HepG2 (cell line): ENCODE data around the gene RAD51D. TPM values are rescaled to one million over a fixed set of nuclear protein-coding genes. Genes with fewer than 3 reads are reported as not detected.

Experiments used
- BHLHE40 ChIP-seq: IDR thresholded peaks from 2 replicates; pipeline ENCODE4 v1.6.1; 2011; ENCODE audit warnings: low read length, improper control_type of control experiment
- CEBPB ChIP-seq: IDR thresholded peaks from 2 replicates; pipeline ENCODE4 v1.6.1; 2011; ENCODE audit warnings: low read depth, low read length, improper control_type of control experiment, borderline replicate concordance
- EP300 ChIP-seq, 3 experiments: sonication (generic) in 1 of 3; formaldehyde crosslinking in 1 of 3; IDR thresholded peaks; 2 replicates each; pipeline versions ENCODE4 v1.5.1 to v1.6.1; 2011 to 2020; ENCODE audit warnings: low read depth in 2 of 3, low read length in 2 of 3, borderline replicate concordance in 1 of 3, improper control_type of control experiment in 1 of 3, mild to moderate bottlenecking in 1 of 3, missing genetic modification reagents in 1 of 3, moderate library complexity in 1 of 3
- GATAD2A ChIP-seq: IDR thresholded peaks from 2 replicates; pipeline ENCODE4 v1.6.1; 2016
- HMG20A ChIP-seq: IDR thresholded peaks from 2 replicates; pipeline ENCODE4 v1.6.1; 2016; ENCODE audit warnings: borderline replicate concordance
- NR2F1 ChIP-seq, 2 experiments: fragments of 450-650 bp in 1 of 2; formaldehyde crosslinking in 1 of 2; IDR thresholded peaks; 2 replicates each; pipeline versions ENCODE4 v1.5.0 to v1.6.1; 2016 to 2020; ENCODE audit warnings: mild to moderate bottlenecking in 1 of 2, missing compliant biosample characterization in 1 of 2, missing genetic modification reagents in 1 of 2, moderate library complexity in 1 of 2
- NR2F6 ChIP-seq, 2 experiments: IDR thresholded peaks; 2 replicates each; pipeline ENCODE4 v1.6.1; 2016; ENCODE audit warnings: antibody characterized with exemption in 1 of 2, mild to moderate bottlenecking in 1 of 2
- RXRA ChIP-seq: sonication (generic); formaldehyde crosslinking; IDR thresholded peaks from 2 replicates; pipeline ENCODE4 v1.5.1; 2020; ENCODE audit warnings: missing genetic modification reagents
- SMARCC2 ChIP-seq: fragments of 450-650 bp; IDR thresholded peaks from 2 replicates; pipeline ENCODE4 v1.6.1; 2017; ENCODE audit warnings: antibody characterized with exemption, mild to moderate bottlenecking
- SOX5 ChIP-seq: IDR thresholded peaks from 2 replicates; pipeline ENCODE4 v1.6.1; 2016; ENCODE audit warnings: borderline replicate concordance
- ZBTB38 ChIP-seq: sonication (generic); formaldehyde crosslinking; IDR thresholded peaks from 2 replicates; pipeline ENCODE4 v1.5.1; 2020; ENCODE audit warnings: mild to moderate bottlenecking, missing genetic modification reagents
- ZKSCAN5 ChIP-seq: sonication (generic); formaldehyde crosslinking; IDR thresholded peaks from 2 replicates; pipeline ENCODE4 v1.5.1; 2020; ENCODE audit warnings: mild to moderate bottlenecking, missing genetic modification reagents
- ZNF501 ChIP-seq: sonication (generic); formaldehyde crosslinking; IDR thresholded peaks from 2 replicates; pipeline ENCODE4 v1.5.1; 2020; ENCODE audit warnings: mild to moderate bottlenecking, moderate library complexity, missing genetic modification reagents
- ZSCAN9 ChIP-seq: IDR thresholded peaks from 2 replicates; pipeline ENCODE4 v1.6.1; 2016; ENCODE audit warnings: borderline replicate concordance
- polyA plus RNA-seq, 8 experiments: library from polyadenylated mRNA; depleted of rRNA in 3 of 8; stranded (reverse) in 7 of 8; unstranded in 1 of 8; fragments of >200 nt; fragmentation: Illumina TruSeq in 4 of 8; extraction: Trizol in 4 of 8; gene quantifications; 2 replicates each; pipeline versions ENCODE4 v1.2.1 to v1.2.3, GENCODE V29; 2011 to 2016; ENCODE audit warnings: low read depth in 4 of 8, missing spikeins in 1 of 8, mixed read lengths in 1 of 8; ENCODE audit not compliant: insufficient read depth in 1 of 8
- total RNA-seq, 5 experiments: library from RNA; depleted of rRNA; stranded (reverse); fragments of >200 nt; fragmentation: Illumina TruSeq; extraction: Trizol; gene quantifications; 2 replicates each; pipeline ENCODE4 v1.2.3, GENCODE V29; 2016; ENCODE audit warnings: low read depth in 1 of 5
- TF ChIP-seq, protein P1 (sequence below): sonication (generic); formaldehyde crosslinking; IDR thresholded peaks from 2 replicates; pipeline ENCODE4 v1.8.0; 2022; ENCODE audit warnings: missing genetic modification reagents, mild to moderate bottlenecking, moderate library complexity, borderline replicate concordance
- TF ChIP-seq, protein P2 (sequence below): IDR thresholded peaks from 2 replicates; pipeline ENCODE4 v1.6.1; 2016; ENCODE audit warnings: mild to moderate bottlenecking
- TF ChIP-seq, protein P3 (sequence below): sonication (generic); formaldehyde crosslinking; IDR thresholded peaks from 2 replicates; pipeline ENCODE4 v1.5.0; 2020; ENCODE audit warnings: mild to moderate bottlenecking, missing genetic modification reagents
- TF ChIP-seq, protein P4 (sequence below), 2 experiments: fragments of 450-650 bp in 1 of 2; sonication (generic) in 1 of 2; formaldehyde crosslinking; IDR thresholded peaks; 2 replicates each; pipeline versions ENCODE4 v1.5.0 to v1.8.0; 2020 to 2022; ENCODE audit warnings: mild to moderate bottlenecking in 1 of 2, missing genetic modification reagents in 1 of 2
- TF ChIP-seq, protein P5 (sequence below): sonication (generic); formaldehyde crosslinking; IDR thresholded peaks from 2 replicates; pipeline ENCODE4 v1.4.0; 2020; ENCODE audit warnings: missing genetic modification reagents

The RAD51D gene
- total and polyA plus RNA-seq, 2 of the 13 experiments (the other 11 are each of a cell fraction or from before 2014, with no cell fraction given): 6.7 to 13.1 TPM

DNA sequence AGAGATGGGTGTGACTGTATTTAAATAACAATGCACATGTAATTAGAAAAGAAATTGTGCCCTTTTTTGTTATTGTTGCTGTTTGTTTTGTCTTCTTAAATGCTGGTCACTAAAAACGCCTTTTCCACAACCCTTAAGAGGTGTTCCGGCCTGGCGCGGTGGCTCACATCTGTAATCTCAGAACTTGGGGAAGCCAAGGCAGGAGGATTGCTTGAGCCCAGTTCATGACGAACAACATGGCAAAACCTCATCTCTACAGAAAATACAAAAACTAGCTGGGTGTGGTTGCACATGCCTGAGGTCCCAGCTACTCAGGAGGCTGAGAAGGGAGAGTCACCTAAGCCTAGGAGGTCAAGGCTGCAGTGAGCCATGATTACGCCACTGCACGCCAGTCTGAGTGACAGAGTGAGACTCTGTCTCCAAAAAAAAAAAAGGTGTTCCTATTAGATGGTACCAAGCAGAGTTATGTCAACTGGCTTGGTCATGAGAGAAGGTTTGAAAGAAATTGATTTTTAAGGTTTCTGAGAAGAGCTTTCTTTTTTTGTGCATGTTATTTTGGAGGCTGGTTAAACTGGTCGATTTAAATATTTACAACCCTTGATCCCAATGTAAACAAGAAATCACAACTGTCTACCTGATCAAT is 32.6 kb downstream of the RAD51D start (continued):
- TF ChIP-seq EP300 (IDR thresholded peaks at IDR 0.05; ENCODE audit: low read depth in 2 of 2, low read length in 2 of 2) (peak in 1 of 2 experiments; percentile 63; a peak in 2 of 4 replicates), EP300 (CRISPR knock-in tag; IDR thresholded peaks at IDR 0.05; ENCODE audit: borderline replicate concordance) (peak; percentile 45; the same call in 1 of the 2 replicates), ZBTB38 (CRISPR knock-in tag) (no peak), SMARCC2 (no peak), ZKSCAN5 (no peak), ZSCAN9 (CRISPR knock-in tag) (0 out of 2 replicates have a peak, but pooled peaks have one; percentile 21), SOX5 (CRISPR knock-in tag) (peak; percentile 63; the same call in 1 of the 2 replicates), RXRA (CRISPR knock-in tag) (peak; percentile 88; the same call in 1 of the 2 replicates), HMG20A (peak; percentile 63; the same call in 1 of the 2 replicates), NR2F6 (IDR thresholded peaks at IDR 0.05) (peak; percentile 89), NR2F6 (CRISPR knock-in tag; IDR thresholded peaks at IDR 0.05) (peak; percentile 96), ZNF501 (CRISPR knock-in tag) (peak; percentile 45; the same call in 1 of the 2 replicates), BHLHE40 (peak; percentile 33; the same call in 1 of the 2 replicates), NR2F1 (CRISPR knock-in tag; IDR thresholded peaks at IDR 0.05) (peak; percentile 85 to 87), CEBPB (peak; percentile 78; the same call in 1 of the 2 replicates), GATAD2A (CRISPR knock-in tag) (peak; percentile 79)
- TF ChIP-seq, protein P1, sequence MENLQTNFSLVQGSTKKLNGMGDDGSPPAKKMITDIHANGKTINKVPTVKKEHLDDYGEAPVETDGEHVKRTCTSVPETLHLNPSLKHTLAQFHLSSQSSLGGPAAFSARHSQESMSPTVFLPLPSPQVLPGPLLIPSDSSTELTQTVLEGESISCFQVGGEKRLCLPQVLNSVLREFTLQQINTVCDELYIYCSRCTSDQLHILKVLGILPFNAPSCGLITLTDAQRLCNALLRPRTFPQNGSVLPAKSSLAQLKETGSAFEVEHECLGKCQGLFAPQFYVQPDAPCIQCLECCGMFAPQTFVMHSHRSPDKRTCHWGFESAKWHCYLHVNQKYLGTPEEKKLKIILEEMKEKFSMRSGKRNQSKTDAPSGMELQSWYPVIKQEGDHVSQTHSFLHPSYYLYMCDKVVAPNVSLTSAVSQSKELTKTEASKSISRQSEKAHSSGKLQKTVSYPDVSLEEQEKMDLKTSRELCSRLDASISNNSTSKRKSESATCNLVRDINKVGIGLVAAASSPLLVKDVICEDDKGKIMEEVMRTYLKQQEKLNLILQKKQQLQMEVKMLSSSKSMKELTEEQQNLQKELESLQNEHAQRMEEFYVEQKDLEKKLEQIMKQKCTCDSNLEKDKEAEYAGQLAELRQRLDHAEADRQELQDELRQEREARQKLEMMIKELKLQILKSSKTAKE: peak; percentile 86
- TF ChIP-seq, protein P2, sequence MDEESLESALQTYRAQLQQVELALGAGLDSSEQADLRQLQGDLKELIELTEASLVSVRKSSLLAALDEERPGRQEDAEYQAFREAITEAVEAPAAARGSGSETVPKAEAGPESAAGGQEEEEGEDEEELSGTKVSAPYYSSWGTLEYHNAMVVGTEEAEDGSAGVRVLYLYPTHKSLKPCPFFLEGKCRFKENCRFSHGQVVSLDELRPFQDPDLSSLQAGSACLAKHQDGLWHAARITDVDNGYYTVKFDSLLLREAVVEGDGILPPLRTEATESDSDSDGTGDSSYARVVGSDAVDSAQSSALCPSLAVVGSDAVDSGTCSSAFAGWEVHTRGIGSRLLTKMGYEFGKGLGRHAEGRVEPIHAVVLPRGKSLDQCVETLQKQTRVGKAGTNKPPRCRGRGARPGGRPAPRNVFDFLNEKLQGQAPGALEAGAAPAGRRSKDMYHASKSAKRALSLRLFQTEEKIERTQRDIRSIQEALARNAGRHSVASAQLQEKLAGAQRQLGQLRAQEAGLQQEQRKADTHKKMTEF (CRISPR knock-in tag): peak; percentile 72
- TF ChIP-seq, protein P3, sequence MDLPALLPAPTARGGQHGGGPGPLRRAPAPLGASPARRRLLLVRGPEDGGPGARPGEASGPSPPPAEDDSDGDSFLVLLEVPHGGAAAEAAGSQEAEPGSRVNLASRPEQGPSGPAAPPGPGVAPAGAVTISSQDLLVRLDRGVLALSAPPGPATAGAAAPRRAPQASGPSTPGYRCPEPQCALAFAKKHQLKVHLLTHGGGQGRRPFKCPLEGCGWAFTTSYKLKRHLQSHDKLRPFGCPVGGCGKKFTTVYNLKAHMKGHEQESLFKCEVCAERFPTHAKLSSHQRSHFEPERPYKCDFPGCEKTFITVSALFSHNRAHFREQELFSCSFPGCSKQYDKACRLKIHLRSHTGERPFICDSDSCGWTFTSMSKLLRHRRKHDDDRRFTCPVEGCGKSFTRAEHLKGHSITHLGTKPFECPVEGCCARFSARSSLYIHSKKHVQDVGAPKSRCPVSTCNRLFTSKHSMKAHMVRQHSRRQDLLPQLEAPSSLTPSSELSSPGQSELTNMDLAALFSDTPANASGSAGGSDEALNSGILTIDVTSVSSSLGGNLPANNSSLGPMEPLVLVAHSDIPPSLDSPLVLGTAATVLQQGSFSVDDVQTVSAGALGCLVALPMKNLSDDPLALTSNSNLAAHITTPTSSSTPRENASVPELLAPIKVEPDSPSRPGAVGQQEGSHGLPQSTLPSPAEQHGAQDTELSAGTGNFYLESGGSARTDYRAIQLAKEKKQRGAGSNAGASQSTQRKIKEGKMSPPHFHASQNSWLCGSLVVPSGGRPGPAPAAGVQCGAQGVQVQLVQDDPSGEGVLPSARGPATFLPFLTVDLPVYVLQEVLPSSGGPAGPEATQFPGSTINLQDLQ: no peak
- TF ChIP-seq, protein P4, sequence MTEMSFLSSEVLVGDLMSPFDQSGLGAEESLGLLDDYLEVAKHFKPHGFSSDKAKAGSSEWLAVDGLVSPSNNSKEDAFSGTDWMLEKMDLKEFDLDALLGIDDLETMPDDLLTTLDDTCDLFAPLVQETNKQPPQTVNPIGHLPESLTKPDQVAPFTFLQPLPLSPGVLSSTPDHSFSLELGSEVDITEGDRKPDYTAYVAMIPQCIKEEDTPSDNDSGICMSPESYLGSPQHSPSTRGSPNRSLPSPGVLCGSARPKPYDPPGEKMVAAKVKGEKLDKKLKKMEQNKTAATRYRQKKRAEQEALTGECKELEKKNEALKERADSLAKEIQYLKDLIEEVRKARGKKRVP (CRISPR knock-in tag; IDR thresholded peaks at IDR 0.05): peak in 1 of 2 experiments; percentile 43; a peak in 1 of 4 replicates
- TF ChIP-seq, protein P5, sequence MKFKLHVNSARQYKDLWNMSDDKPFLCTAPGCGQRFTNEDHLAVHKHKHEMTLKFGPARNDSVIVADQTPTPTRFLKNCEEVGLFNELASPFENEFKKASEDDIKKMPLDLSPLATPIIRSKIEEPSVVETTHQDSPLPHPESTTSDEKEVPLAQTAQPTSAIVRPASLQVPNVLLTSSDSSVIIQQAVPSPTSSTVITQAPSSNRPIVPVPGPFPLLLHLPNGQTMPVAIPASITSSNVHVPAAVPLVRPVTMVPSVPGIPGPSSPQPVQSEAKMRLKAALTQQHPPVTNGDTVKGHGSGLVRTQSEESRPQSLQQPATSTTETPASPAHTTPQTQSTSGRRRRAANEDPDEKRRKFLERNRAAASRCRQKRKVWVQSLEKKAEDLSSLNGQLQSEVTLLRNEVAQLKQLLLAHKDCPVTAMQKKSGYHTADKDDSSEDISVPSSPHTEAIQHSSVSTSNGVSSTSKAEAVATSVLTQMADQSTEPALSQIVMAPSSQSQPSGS (CRISPR knock-in tag): peak; percentile 28; the same call in 1 of the 2 replicates
